GM10248 (cell line): ENCODE measurements around the gene NR5A1.

Experiments
- CTCF ChIA-PET: fragments of 300-600 bp; sonication (Branson Sonifier 250); formaldehyde crosslinking; extraction: SDS; loops from one replicate; lab custom pipeline; 2021; ENCODE audit warnings: antibody characterized with exemption; lab: Yijun Ruan, JAX
- POLR2A ChIA-PET: fragments of 350-650 bp; sonication (Branson Sonifier 250); formaldehyde crosslinking; extraction: SDS; loops from one replicate; lab custom pipeline; 2020; ENCODE audit warnings: antibody characterized with exemption; lab: Yijun Ruan, JAX
- DNase-seq: peaks from one replicate; pipeline ENCODE4 v3.0.0; 2012; ENCODE audit errors: extremely low spot score
- TF ChIP-seq, protein P1 (sequence below): IDR thresholded peaks from 2 replicates; pipeline ENCODE4 v1.5.1; 2012; ENCODE audit warnings: mild to moderate bottlenecking, low read depth; ENCODE audit errors: extremely low read depth, missing control alignments, control extremely low read depth

The NR5A1 gene

DNA sequence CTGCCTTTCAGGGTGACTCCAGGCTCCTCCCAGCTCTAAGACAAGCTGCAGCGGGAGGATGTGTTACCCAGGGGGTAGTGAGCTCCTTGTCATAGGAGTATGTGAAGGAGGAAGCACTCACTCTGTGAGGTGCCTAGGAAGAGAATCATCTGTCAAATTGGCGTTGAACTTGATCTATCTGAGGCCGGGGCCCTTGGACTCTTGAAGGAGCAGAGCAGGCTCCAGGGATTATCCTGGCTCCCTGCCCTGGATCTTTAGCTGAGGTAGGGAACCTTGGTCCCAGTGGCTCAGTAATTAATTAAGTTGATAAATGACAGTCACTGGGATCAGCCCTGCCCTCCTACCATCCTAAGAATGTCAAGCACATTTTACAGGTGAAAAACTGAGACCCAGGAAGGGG lies 41.5 kb downstream of the NR5A1 start:
- TF ChIP-seq, protein P1, sequence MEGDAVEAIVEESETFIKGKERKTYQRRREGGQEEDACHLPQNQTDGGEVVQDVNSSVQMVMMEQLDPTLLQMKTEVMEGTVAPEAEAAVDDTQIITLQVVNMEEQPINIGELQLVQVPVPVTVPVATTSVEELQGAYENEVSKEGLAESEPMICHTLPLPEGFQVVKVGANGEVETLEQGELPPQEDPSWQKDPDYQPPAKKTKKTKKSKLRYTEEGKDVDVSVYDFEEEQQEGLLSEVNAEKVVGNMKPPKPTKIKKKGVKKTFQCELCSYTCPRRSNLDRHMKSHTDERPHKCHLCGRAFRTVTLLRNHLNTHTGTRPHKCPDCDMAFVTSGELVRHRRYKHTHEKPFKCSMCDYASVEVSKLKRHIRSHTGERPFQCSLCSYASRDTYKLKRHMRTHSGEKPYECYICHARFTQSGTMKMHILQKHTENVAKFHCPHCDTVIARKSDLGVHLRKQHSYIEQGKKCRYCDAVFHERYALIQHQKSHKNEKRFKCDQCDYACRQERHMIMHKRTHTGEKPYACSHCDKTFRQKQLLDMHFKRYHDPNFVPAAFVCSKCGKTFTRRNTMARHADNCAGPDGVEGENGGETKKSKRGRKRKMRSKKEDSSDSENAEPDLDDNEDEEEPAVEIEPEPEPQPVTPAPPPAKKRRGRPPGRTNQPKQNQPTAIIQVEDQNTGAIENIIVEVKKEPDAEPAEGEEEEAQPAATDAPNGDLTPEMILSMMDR = no peak
- CTCF ChIA-PET = no interaction called here
- DNase-seq = no peak
- POLR2A ChIA-PET = no interaction called here

DNA sequence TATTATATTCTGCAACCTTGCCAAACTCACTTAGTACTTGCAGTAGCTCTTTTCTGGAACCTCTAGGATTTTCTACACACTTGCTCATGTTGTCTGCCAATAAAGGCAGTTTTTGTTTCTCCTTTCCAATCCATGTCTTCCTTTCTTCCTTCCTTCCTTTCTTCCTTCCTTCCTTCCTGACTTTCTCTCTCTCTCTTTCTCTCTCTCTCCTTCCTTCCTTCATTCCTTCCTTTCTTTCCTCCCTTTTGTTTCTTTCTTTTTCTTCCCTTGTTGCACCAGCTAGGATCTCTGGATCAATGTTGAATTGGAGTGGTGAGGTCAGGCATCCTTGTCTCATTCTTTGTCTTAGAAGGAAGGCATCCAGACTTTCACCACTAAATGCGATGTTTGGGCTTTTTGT lies 44.5 kb downstream of the NR5A1 start:
- POLR2A ChIA-PET = no interaction called here

GRCh38 chr9:124458441-124458840 lies 48.8 kb downstream of the NR5A1 start:
- DNase-seq = no peak
- TF ChIP-seq, protein P1 = no peak
- ChIA-PET CTCF (interaction anchor here (1.3 kb wide), 1 partner anchor 11 kb away, joined by 5 read pairs; no protein-coding TSS in a partner anchor), POLR2A (no interaction called here)

More for the DNA sequence above, 44.5 kb downstream of the NR5A1 start:
- CTCF ChIA-PET = interaction anchor here (0.8 to 1.5 kb wide), 2 partner anchors 15 to 21 kb away, joined by 3 to 4 read pairs; no protein-coding TSS in a partner anchor
- TF ChIP-seq, protein P1 = no peak
- no peak for DNase-seq

DNA sequence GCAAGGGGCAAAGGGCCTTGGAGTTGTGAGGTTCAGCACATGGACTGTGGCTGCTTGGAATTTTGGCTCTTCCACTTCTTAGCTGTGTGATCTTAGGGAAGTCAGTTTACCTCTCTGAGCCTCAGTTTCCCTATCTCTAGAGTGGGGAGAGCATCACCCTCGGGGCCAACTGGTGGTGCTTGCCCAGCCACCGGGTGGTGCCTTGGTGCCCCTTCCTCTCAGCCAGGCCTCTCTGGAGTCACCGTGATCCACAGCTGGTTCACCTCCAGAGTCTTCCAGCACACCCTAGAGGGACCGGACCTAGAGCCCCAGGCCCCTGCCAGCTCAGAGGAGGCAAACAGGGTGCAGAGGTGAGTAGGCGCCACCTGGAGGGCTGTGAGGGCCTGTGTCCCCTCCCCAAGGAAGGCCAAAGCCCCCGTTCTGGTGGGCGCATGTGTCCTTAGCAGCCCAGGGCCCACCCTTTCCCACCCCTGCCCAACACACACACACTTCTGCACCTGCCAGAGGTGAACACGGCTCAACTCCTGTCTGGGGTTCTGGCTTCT lies 49.2 kb downstream of the NR5A1 start:
- ChIA-PET CTCF (interaction anchor here (1.3 kb wide), 1 partner anchor 9 kb away, joined by 3 read pairs; no protein-coding TSS in a partner anchor), POLR2A (no interaction called here)
- DNase-seq = no peak
- TF ChIP-seq, protein P1 = no peak

DNA sequence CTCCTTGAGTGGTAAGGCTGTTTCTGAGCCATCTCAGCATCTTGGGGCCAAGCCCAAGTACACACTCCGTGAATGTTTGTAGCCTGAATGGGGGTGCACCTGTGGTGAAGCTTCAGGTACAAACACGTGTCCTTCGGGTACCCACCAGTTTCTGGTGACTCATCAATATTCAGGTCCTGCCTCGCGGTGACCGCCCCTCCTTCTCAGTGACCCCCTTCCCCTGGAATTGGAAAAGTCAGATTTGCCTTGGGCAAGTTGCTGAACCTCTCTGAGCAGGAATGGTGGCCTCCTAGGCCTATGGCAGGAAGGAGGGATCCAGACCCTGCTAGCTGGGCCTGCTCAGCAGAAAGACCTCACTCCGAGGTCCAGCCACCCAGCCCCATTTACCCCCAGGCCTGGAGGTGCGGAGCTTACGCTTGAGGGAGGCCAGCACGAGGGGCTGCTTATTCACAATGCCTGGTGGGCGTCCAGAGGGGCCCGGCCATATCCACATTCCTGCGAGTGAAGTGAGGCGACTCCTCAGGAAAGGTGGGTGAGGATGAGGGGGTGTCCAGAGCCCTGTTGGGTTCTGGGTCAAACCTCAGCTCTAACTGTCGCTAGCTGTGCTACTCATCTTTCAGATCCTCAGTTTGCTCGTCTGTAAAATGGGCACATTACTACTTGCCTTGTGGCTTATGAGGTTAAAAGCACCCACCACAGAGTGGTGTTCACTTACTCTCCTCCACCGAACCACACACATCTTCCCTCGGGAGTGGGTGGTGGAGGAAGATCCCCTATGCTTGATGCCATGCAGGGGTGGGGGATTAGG lies 49.9 kb downstream of the NR5A1 start:
- DNase-seq = no peak
- CTCF ChIA-PET = interaction anchor here (0.8 to 1.3 kb wide), 2 partner anchors 8 to 11 kb away, joined by 3 to 4 read pairs; no protein-coding TSS in a partner anchor
- TF ChIP-seq, protein P1 = no peak
- POLR2A ChIA-PET = no interaction called here

DNA sequence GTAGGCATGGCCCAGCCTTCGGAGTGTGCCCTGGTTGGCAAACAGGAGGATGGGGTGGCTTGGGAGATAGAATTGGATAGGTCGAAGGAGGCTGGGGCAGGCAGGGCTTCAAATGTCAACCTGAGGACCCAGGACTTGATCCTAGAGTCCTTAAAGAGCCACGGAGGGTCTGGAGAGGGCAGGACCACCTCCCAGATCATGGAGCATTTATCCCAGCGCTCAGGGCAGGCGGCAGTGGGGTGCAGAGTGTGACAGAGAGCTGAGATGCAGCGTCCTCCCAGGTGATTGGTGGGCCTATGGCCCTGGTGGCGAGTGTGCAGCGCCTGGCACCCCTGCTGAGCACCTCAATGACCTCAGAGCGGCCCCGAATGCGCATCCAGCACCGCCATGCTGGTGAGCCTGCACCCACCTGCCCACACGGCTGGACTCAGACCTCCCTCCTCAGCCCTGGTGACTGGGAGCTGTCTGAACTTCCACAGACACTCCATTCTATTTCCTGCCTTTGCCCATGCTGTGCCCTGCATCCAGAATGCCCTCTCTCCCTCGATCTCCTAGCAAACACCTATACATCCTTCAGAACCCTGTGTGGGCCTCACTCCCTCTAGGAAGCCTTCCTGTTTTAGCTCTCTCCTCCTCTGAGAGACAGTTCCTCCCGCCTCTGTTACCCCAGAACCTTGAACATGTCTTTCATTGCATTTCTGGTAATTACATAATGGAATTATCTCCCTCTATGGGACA lies 50.7 kb downstream of the NR5A1 start:
- DNase-seq = no peak
- ChIA-PET POLR2A (no interaction called here), CTCF (interaction anchor here (0.8 to 1.3 kb wide), 3 partner anchors 7 to 80 kb away, joined by 3 to 4 read pairs (median 3); no protein-coding TSS in a partner anchor)
- TF ChIP-seq, protein P1 = no peak
